ENCODE data around the gene CCDC183.
"Not testable (repeated sequence)": the region's sequence is repeated elsewhere in the genome, so short reads cannot be mapped to it uniquely, and the experiment has no call there.

Gene CCDC183

GRCh38 chr9:136839229-136840139, 43.3 kb downstream of the CCDC183 start:
- Mint-ChIP-seq H3K36me3 (ENCODE audit: low read depth) (peaks cover 4% of the 10 kb centered on the region), H3K27me3 (no peaks in the 10 kb centered on the region), H3K4me3 (no peak overlapping the region), H3K4me1 (peaks cover 14% of the 10 kb centered on the region), H3K27ac (no peak overlapping the region), H3K9me3 (no peaks in the 10 kb centered on the region)
- ATAC-seq (no peak), DNase-seq (no peak)

- H3K4me3 Mint-ChIP-seq: no peak overlapping the region
- ATAC-seq: no peak
- peaks cover 3% of the 10 kb centered on the region for H3K27me3 Mint-ChIP-seq
- H3K36me3 Mint-ChIP-seq (ENCODE audit: low read depth): peaks cover 4% of the 10 kb centered on the region
- no peak for DNase-seq
- H3K27ac Mint-ChIP-seq: no peak overlapping the region
- H3K9me3 Mint-ChIP-seq: no peaks in the 10 kb centered on the region
- H3K4me1 Mint-ChIP-seq: peaks cover 16% of the 10 kb centered on the region
Measured at GRCh38 chr9:136840140-136840876, 44.2 kb downstream of the CCDC183 start.

- Mint-ChIP-seq H3K36me3 (ENCODE audit: low read depth) (peaks cover 4% of the 10 kb centered on the region), H3K27ac (no peak overlapping the region), H3K4me1 (peaks cover 16% of the 10 kb centered on the region), H3K4me3 (no peak overlapping the region), H3K9me3 (no peaks in the 10 kb centered on the region), H3K27me3 (peaks cover 3% of the 10 kb centered on the region)
- DNase-seq (no peak), ATAC-seq (no peak)
Measured at GRCh38 chr9:136840877-136841645, 44.9 kb downstream of the CCDC183 start.

GRCh38 chr9:136841646-136842379, 45.7 kb downstream of the CCDC183 start:
- Mint-ChIP-seq H3K4me3 (peak overlapping the region; percentile 74), H3K4me1 (peaks cover 17% of the 10 kb centered on the region)
- not testable (repeated sequence) for H3K27ac Mint-ChIP-seq; ATAC-seq; H3K36me3 Mint-ChIP-seq (ENCODE audit: low read depth); DNase-seq; H3K9me3 Mint-ChIP-seq; H3K27me3 Mint-ChIP-seq

- Mint-ChIP-seq H3K4me3 (peak within 1 kb of the TSS; percentile 74), H3K4me1 (peaks cover 17% of the 10 kb centered on the region)
- peak; percentile 84 for DNase-seq
- H3K27me3 Mint-ChIP-seq; H3K9me3 Mint-ChIP-seq; H3K27ac Mint-ChIP-seq; H3K36me3 Mint-ChIP-seq (ENCODE audit: low read depth): not testable (repeated sequence)
- ATAC-seq: peak; percentile 81
Measured at GRCh38 chr9:136842380-136842948, 46.3 kb downstream of the CCDC183 start, which contains the start of gene AJM1. Gene AJM1, plus strand, starts transcription at chr9:136842478. Its CDS starts 1,937 bp downstream, at chr9:136844415.

GRCh38 chr9:136843159-136843800, 47.1 kb downstream of the CCDC183 start:
- H3K4me3 Mint-ChIP-seq: peak overlapping the region; percentile 50
- H3K27ac Mint-ChIP-seq, ATAC-seq: not testable (repeated sequence)

GRCh38 chr9:136843801-136844740, 47.9 kb downstream of the CCDC183 start:
- Mint-ChIP-seq H3K4me1 (peaks cover 25% of the 10 kb centered on the region), H3K4me3 (peak overlapping the region; percentile 50), H3K27me3 (peaks cover 14% of the 10 kb centered on the region)
- DNase-seq: peak; percentile 74
- H3K9me3 Mint-ChIP-seq; H3K36me3 Mint-ChIP-seq (ENCODE audit: low read depth); H3K27ac Mint-ChIP-seq: not testable (repeated sequence)
- ATAC-seq: peak; percentile 3

More at GRCh38 chr9:136843159-136843800, 47.1 kb downstream of the CCDC183 start:
- H3K9me3 Mint-ChIP-seq; H3K36me3 Mint-ChIP-seq (ENCODE audit: low read depth); DNase-seq: not testable (repeated sequence)
- peaks cover 23% of the 10 kb centered on the region for H3K4me1 Mint-ChIP-seq
- peaks cover 14% of the 10 kb centered on the region for H3K27me3 Mint-ChIP-seq

GRCh38 chr9:136844761-136845464, 48.8 kb downstream of the CCDC183 start:
- DNase-seq: no peak
- peaks cover 14% of the 10 kb centered on the region for H3K27me3 Mint-ChIP-seq
- ATAC-seq: no peak
- no peak overlapping the region for H3K4me3 Mint-ChIP-seq
- peaks cover 30% of the 10 kb centered on the region for H3K4me1 Mint-ChIP-seq
- no peak overlapping the region for H3K27ac Mint-ChIP-seq
- H3K36me3 Mint-ChIP-seq (ENCODE audit: low read depth): peaks cover 3% of the 10 kb centered on the region
- no peaks in the 10 kb centered on the region for H3K9me3 Mint-ChIP-seq

- DNase-seq: no peak
- no peaks in the 10 kb centered on the region for H3K36me3 Mint-ChIP-seq (ENCODE audit: low read depth)
- peaks cover 28% of the 10 kb centered on the region for H3K4me1 Mint-ChIP-seq
- no peak overlapping the region for H3K27ac Mint-ChIP-seq
- no peak for ATAC-seq
- H3K4me3 Mint-ChIP-seq: no peak overlapping the region
- no peaks in the 10 kb centered on the region for H3K9me3 Mint-ChIP-seq
- peaks cover 14% of the 10 kb centered on the region for H3K27me3 Mint-ChIP-seq
Measured at GRCh38 chr9:136845465-136846260, 49.5 kb downstream of the CCDC183 start.

- Mint-ChIP-seq H3K27ac (no peak overlapping the region), H3K36me3 (ENCODE audit: low read depth) (no peaks in the 10 kb centered on the region), H3K4me3 (no peak overlapping the region), H3K27me3 (peaks cover 14% of the 10 kb centered on the region), H3K4me1 (peaks cover 26% of the 10 kb centered on the region), H3K9me3 (no peaks in the 10 kb centered on the region)
- DNase-seq (no peak), ATAC-seq (no peak)
Measured at GRCh38 chr9:136846376-136847087, 50.4 kb downstream of the CCDC183 start.

Measured in activated naive CD8-positive, alpha-beta T cell treated with anti-CD3 and anti-CD28 coated beads, Interleukin-2, amount 50 U/mL, for 24 hours (primary cell).